ENCODE results near the gene RFPL1.
"Not testable (repeated sequence)": the region's sequence is repeated elsewhere in the genome, so short reads cannot be mapped to it uniquely, and the experiment has no call there.

The RFPL1 gene

DNA sequence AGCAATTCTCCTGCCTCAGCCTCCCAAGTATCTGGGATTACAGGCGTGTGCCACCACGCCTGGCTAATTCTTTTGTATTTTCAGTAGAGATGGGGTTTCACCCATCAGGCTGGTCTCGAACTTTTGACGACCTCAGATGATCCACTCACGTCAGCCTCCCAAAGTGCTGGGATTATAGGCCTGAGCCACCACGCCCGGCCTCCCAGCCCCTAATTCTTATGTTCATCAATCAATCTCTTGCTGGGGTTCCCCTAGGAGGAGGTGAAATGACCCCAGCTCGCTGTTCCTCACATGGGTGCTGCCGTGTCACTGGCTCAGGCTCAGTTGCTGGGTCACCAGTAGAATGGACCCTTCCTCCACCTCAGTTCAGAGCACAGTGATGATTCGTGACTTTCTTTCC lies at the start of gene RFPL1:
RFPL1 (plus strand) TSS at position 301 of the 400 bp plus-strand sequence.
- H3K9me3 ChIP-seq (ENCODE audit: control insufficient read depth, low read length) = not testable (repeated sequence)

GRCh38 chr22:29388759-29389090 lies 49.7 kb upstream of the RFPL1 start:
- Histone ChIP-seq H3K27me3 (ENCODE audit: control insufficient read depth, insufficient read depth, low read length) (no peaks in the 10 kb centered on the region), H3K79me2 (peaks cover 8% of the 10 kb centered on the region), H3K4me3 (ENCODE audit: low read depth, low read length) (peak overlapping the region; percentile 96), H3K4me2 (ENCODE audit: low read length) (peak overlapping the region; percentile 90), H3K9ac (no peak overlapping the region), H3K36me3 (ENCODE audit: control insufficient read depth, insufficient read depth, low read length) (no peaks in the 10 kb centered on the region), H3K4me1 (peaks cover 3% of the 10 kb centered on the region), H3K9me3 (ENCODE audit: control insufficient read depth, low read length) (no peaks in the 10 kb centered on the region), H3K27ac (peak overlapping the region; percentile 72), H2AFZ (peak overlapping the region; percentile 85)
- TF ChIP-seq CTCF (IDR thresholded peaks at IDR 0.05) = no peak

More for the DNA sequence above, at the start of gene RFPL1:
- not testable (repeated sequence) for H3K27ac ChIP-seq; H3K9ac ChIP-seq; H3K4me1 ChIP-seq; H3K27me3 ChIP-seq (ENCODE audit: control insufficient read depth, insufficient read depth, low read length); H3K79me2 ChIP-seq; H2AFZ ChIP-seq; H3K36me3 ChIP-seq (ENCODE audit: control insufficient read depth, insufficient read depth, low read length); H3K4me2 ChIP-seq (ENCODE audit: low read length); H3K4me3 ChIP-seq (ENCODE audit: low read depth, low read length)

GRCh38 chr22:29390270-29390669 lies 48.1 kb upstream of the RFPL1 start:
- TF ChIP-seq CTCF (IDR thresholded peaks at IDR 0.05) = no peak
- H3K4me2 ChIP-seq (ENCODE audit: low read length) = no peak overlapping the region
- no peak overlapping the region for H2AFZ ChIP-seq
- no peaks in the 10 kb centered on the region for H3K36me3 ChIP-seq (ENCODE audit: control insufficient read depth, insufficient read depth, low read length)
- H3K9me3 ChIP-seq (ENCODE audit: control insufficient read depth, low read length) = no peaks in the 10 kb centered on the region
- peaks cover 3% of the 10 kb centered on the region for H3K4me1 ChIP-seq
- H3K79me2 ChIP-seq = peaks cover 2% of the 10 kb centered on the region
- no peak overlapping the region for H3K9ac ChIP-seq
- no peak overlapping the region for H3K4me3 ChIP-seq (ENCODE audit: low read depth, low read length)
- H3K27ac ChIP-seq = no peak overlapping the region
- H3K27me3 ChIP-seq (ENCODE audit: control insufficient read depth, insufficient read depth, low read length) = no peaks in the 10 kb centered on the region

- Histone ChIP-seq H3K4me2 (ENCODE audit: low read length) (no peak overlapping the region), H3K9ac (no peak overlapping the region), H3K27ac (no peak overlapping the region), H3K9me3 (ENCODE audit: control insufficient read depth, low read length) (no peaks in the 10 kb centered on the region), H3K4me1 (peaks cover 3% of the 10 kb centered on the region), H3K27me3 (ENCODE audit: control insufficient read depth, insufficient read depth, low read length) (no peaks in the 10 kb centered on the region), H3K4me3 (ENCODE audit: low read depth, low read length) (no peak overlapping the region), H3K79me2 (peaks cover 2% of the 10 kb centered on the region), H2AFZ (no peak overlapping the region), H3K36me3 (ENCODE audit: control insufficient read depth, insufficient read depth, low read length) (no peaks in the 10 kb centered on the region)
- TF ChIP-seq CTCF (IDR thresholded peaks at IDR 0.05) = no peak
These were observed 46.8 kb upstream of the RFPL1 start for GRCh38 chr22:29391546-29391945.

DNA sequence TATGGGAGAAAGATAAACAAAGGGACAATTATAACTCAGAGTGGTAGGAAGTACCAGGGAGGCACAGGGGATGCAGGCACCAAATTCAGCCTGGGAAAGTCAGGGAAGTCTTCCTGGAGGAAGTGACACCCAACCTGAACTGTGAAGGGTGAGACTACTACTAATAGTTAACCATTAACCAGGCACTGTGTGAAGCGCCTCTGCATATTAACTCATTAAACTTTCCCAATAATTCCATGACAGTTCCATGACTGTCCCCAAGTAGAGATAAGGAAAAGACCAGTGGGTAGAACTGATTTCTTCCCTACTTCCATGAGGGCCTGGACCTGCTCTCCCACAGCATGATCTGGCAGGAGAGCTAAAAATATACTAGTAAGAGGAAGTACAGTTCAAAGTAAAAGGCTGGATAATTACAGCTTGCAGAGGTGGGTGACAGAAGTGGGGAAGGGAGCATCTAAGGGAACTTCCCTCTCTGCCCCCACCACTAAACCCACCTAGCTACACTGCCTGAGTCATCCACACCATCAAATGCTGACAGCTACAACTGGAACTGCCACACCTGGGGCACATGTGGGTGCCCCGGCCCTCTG lies 45.3 kb upstream of the RFPL1 start:
- H3K4me2 ChIP-seq (ENCODE audit: low read length) = no peak overlapping the region

More for the DNA sequence above, 45.3 kb upstream of the RFPL1 start:
- Histone ChIP-seq H3K79me2 (no peaks in the 10 kb centered on the region), H3K36me3 (ENCODE audit: control insufficient read depth, insufficient read depth, low read length) (no peaks in the 10 kb centered on the region), H3K4me3 (ENCODE audit: low read depth, low read length) (no peak overlapping the region), H3K9ac (no peak overlapping the region), H3K9me3 (ENCODE audit: control insufficient read depth, low read length) (no peaks in the 10 kb centered on the region), H3K4me1 (no peaks in the 10 kb centered on the region), H2AFZ (no peak overlapping the region), H3K27me3 (ENCODE audit: control insufficient read depth, insufficient read depth, low read length) (no peaks in the 10 kb centered on the region), H3K27ac (no peak overlapping the region)
- TF ChIP-seq CTCF (IDR thresholded peaks at IDR 0.05) = no peak
